ENCODE results near the gene CAMK1G. TPM values are rescaled to one million over a fixed set of nuclear protein-coding genes. Genes with fewer than 3 reads are reported as not detected.

Gene CAMK1G
- total RNA-seq, 1 donor from 2014 or later: not detected

DNA sequence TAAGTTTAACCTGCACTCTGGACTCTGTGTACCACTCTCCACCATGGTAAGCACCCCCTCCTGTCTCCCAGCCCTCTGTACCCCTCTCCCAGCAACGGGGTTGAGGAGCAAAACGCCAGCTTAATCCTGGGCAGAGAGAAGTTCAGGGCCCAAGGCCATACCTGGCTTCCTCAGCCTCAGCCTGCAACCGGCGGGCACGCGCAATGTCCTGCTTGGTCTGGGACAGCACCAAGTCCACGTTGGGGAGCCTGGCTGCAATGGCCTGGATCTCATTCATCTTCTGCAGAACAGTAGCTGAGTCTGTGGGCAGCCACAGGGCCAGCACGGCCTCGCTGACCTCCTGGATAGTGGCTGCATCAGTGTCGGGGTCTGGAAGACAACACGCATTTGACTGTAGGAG, 34.8 kb downstream of the CAMK1G start:
- intact Hi-C loops (cut with micrococcal nuclease): no loop called here

DNA sequence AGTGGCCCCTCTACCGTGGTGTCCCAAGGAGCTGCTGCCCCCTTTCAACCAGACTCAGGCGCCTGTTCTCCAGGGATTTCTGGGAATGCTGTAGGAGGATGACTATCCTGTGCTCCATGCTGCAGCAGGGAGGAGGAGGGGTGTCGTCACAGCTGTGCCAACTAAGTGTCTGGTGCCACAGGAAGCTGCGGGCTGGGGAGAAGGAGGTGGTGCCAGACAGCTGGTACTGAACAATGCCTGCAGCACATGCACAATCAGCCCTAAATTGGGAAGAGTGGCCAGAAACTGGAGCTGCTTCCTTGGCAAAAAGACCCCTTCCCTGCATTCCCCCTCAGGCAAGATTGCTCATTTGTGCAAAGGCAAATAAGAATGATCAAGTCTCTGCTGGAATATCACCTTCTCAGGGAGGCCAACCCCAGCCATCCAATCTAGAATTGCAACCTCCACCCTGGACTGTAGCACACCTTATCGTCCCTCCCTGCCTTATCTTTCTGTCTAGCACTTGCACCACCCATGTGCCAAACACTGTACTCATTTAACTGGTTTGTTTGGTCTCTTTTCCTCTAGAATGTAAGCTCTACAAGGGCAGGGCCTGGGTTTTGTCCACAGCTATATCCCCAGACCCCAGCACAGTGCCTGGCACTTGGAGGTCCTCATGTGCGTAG, 35.4 kb downstream of the CAMK1G start:
- intact Hi-C loops (cut with micrococcal nuclease): no loop called here

DNA sequence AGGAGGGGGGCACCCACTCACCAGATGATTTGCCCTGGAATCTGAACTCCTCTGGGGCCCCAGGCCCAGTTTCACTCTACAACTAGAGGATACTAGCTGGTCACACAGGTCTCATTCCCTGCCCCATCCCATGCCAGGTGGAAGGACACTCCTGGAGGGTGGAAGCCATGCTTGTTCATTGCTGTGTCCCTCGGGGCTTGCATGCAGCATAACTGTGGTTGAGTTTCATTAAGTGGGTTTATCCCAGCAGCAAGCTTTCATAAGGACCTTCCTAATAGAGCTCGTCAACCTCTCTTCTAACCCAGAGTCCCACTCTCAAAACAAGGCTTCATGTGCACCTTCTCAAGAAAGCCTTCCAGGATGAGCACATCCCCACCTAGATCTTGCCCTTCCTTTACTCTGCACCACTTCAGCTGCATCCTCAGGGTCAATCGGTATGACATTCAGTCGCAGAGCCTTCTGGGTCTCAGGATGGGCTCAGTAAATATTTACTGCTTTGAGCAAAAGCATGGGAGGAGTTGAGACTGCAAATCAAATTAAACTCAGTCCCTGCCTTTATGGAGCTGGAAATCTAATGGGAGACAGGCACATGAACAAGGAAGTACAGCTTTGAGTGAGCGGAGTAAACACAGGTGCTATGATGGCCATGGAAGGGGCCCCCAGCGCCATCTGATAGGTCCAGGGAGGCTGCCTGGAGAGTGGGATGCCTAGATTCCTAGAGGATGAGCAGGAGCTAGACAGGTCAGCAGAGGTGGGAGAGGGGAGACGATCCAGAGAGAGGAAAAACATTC, 36.4 kb downstream of the CAMK1G start:
- intact Hi-C loops (cut with micrococcal nuclease): no loop called here

DNA sequence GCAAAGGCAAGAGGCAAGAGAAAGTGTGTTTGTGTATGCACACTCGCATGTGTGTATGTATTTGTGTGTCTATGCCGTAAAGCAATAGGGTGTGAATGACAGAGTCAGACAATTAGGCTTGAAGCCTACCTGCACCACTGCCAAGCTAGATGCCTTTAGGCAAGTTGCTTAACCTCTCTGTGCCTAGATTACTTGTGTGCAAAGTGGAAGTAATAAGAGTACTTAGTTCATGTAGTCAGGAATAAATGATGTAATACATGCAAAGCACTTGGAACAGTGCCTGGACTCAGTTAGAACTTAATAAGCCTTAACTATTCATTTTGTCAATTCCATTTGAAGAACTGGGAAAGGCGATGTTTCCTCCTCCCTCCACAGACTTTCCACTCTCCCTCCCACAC, 37.0 kb downstream of the CAMK1G start:
- intact Hi-C loops (cut with micrococcal nuclease): no loop called here

DNA sequence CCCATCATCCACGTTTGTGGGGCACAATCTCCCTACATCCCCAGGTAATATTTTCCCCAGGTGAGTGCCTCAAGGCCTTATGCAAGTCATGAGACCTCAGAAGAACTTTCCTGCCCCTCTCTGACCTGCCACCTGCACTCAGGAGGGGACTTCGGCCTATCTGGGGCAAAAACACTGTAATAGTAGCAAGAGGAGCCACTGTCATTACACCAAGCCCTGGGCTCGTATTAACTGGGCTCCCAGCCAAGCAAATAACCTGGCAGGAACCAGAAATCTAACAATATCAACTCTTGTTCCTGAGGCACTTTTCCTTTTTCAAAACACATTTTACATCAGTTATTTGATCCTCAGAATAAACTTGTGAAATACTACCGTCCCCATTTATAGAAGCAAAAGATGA, 37.8 kb downstream of the CAMK1G start:
- intact Hi-C loops (cut with micrococcal nuclease): no loop called here

DNA sequence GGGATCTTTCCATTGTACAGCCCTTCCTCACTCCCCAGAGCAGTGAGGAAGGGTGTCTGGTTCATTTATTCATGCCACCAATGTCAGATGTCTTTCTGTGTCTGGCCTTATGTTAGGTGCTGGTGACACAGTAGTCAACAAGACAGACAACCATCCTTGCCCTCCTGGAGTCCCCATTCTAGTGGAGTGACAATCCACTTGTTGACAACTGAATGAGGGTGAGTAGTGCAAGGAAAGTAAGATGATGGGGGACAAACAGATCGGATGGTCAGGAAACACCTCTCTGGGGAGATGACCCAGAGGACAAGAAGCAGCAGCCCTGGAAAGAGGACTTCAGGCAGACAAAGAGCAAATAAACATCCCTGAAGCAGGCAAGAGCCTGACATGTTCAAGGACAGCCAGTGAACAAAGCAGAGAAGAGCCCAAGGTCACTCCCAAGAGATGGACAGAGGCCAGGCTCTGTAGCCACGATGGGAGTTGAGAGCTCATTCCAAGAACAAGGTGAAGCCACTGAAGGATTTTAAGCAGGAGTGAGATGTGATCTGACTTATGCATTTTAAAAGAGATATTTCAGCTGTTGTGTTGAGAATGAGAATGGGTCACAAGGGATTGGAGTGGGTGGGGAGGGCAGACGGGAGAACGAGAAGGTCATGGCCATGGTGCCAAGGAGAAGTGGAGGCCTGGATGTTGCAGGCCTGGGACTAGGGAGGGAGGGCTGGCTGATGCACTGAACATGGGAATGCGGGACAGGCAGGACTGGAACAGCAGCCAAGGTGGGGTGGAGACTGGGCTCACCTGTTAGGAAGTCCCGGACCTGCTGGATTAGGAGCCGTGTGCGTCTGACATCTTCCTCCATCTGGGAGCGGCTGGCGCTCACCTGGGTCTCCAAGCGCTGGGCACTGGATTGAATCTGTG, 38.5 kb downstream of the CAMK1G start:
- intact Hi-C loops (cut with micrococcal nuclease): no loop called here

DNA sequence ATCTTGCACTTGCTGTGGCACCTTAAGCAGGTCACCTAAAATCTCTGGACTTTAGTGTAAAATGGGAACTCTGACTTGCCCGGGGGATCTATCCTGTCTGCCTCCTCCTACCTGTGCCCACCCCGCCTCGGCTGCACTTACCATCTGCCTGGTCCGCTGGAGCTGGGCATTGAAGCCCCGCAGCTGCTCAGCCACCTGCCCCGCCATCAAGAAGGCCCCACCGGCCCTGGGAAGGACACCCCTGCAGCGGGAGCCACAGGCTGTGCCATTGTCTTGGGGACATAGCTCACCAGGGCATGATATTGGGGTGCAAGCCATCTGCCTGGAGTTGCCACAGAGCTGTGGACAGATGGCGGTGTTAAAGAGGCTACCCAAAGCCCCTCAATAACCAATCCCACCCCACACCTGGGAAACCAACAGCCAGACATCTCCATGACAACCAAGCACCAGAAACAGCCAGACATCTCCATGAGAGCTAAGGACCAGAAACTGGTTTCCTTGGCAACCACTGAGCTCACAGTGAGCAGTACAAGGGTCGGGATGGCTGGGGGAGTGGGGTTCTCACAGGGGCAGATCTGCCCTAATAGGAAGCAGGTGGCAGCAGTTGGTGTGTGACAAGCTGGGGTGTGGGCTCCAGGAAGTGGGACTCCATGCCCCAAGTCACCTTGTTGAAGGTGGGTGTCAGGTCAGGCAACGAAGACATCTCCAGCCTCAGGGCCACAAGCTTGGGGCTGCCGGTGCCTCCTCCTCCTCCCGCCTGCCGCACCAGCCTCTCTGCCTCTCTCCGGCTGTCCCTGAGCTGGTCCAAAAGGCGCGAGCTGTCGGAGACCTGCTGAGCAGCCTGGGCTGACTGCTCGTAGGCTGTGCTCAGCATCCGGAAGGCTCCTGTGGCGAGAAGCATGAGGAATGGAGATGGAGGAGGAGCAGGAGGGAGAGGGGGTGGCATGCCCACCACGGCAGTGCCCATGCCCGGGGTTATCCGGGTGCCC, 39.6 kb downstream of the CAMK1G start:
- intact Hi-C loops (cut with micrococcal nuclease): no loop called here

DNA sequence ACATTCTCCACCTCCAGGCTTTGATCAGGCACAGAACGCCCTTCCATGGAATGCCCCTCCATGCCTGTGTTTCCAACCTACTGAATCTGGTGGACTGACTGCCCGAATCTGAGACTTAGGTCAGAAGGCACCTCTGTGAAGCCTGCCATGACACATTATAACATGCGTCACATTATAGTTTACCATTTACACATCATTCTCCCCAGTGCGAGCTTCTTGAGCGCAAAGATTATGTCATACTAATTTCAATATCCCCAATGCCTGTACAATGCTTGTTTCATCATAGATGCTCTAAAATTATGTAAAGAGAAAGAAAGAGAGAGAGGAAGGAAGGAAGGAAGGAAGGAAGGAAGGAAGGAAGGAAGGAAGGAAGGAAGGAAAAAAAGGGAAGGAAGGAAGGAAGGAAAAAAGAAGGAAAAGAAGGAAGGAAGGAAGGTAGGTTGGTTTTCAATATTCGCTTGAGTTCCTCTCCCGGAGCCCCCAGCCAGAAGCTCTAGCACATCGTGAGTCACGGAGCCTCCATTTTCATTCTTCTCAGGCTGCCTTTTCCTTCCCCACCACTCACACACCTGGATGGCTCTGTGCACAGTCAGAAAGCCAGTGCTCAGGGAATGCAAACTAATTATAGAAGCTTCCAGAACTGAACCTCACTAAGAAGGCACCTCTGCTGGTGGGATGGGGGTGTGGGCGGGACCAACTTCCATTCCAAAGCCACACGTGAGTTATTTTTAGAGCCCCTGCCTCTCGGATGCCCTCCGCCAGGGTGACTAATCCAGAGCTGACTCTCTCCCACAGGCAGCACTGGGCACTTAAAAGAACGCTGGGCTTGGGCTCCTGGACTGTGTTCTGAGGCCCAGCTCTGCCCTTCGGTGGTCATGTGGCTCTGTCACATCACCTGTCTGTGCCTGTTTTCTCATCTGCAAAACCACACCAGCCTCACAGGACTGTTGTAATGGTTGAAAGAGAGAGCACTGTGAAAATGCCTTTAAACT, 41.3 kb downstream of the CAMK1G start:
- intact Hi-C loops (cut with micrococcal nuclease): no loop called here

DNA sequence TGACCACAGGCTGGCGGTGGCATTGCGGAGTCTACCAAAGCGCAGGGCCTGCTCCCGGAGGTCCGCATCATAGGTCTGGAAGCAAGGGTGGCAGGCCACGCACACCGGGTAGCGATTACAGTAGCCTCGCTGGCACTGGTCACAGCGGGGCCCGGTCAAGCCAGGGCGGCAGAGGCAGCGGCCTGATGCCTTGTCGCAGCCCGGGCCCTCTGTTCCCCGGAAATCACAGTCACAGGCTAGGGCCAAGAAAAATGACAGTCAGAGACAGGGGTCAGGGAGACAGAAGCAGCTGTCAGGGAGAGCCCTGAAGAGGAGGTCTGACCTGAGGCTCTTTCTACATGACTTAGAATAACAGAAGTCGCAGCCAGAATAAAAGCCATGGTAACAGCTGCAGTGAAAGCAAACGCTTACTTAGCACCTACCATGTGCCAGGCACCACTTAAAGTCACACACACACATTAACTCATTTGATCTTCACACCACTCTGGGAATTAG, 42.3 kb downstream of the CAMK1G start:
- intact Hi-C loops (cut with micrococcal nuclease): no loop called here

DNA sequence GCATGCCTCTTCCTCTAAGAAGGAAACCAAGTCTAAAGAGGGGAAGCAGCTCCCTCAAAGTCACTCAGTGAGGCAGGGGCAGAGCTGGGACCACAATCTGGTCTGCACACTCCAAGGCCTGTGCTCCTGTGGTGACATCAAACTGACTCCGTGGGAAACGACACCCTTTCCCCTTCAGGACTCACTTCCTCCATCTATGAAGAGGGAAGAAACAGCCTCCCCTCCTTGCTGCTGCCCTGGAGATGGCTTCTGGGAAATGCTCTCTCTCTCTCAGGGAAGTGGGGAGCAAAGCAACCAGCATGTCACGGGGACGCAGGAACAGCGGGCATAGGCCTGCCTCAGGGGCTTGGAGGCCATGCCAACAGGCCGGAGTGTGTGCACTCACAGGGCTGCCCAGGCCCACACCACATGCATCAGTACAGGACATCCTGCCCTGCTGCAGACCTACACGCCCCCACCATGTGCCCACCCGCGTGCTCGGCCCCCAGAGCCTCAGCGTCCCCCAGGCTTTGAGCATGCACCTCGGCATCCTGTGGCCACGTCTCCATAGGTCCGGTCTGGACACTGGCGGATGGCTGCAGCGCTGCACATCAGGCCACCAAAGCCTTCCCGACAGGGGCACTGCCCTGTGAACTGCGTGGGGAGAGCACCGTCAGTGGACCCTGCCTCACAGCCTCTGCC, 43.0 kb downstream of the CAMK1G start:
- intact Hi-C loops (cut with micrococcal nuclease): loop anchor here (1.0 kb wide), 6 partner anchors 19 to 121 kb away; no protein-coding TSS in a partner anchor

DNA sequence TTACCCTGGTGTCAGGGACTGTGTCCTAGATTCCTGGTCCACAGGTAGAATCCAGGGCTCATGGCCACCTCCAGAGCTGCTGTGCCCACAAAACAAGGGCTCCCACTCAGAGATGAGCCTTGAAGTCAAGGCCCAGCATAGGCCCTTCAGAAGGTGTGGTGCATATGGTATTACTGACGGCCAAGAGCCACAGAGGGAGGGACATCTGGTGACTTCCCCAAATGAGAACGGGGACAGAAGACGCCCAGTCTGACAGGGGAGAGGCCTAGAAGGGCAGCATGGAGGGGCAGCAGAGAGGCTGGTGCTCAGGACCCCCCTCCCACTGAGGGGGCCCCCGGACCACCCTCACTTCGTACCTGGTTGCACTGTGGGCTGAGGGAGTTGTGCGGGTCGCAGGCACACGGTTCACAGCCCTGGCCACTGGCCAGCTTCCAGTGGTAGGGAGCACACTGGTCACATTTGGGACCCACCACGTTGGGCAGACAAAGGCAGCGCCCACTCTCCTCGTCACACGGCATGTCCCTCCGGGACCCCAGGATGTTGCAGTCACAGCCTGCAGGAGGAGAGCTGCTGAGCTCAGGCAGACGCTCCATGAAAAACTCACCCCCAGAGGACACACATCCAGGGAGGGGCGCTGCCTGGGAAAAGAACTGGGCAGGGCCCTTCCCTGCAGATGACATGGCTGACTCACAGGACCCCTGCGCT, 43.7 kb downstream of the CAMK1G start:
- intact Hi-C loops (cut with micrococcal nuclease): loop anchor here (1.0 kb wide), 6 partner anchors 20 to 120 kb away; no protein-coding TSS in a partner anchor

DNA sequence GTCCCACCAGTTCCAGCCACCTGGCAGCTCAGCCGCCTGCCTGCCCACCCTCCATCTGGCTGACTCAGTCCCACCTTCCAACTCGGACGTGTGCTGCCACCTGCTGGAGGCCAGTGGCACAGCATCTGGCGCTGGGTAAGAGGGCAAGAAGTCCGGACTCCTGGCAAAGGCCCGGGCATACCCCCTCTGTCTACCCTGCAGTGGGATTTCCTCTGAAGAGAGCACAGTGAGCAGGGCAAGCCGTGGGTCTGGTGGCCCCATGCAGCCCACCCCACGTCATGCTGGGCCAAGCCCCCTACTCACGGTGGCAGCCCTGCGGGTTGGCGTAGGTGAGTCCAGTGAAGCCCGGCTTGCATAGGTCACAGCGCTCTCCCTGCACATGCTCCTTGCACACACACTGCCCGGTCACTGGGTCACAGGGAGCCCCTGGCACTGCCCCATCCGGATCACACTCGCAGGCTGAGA, 44.2 kb downstream of the CAMK1G start:
- intact Hi-C loops (cut with micrococcal nuclease): loop anchor here (1.0 to 2.0 kb wide), 7 partner anchors 20 to 120 kb away; no protein-coding TSS in a partner anchor

DNA sequence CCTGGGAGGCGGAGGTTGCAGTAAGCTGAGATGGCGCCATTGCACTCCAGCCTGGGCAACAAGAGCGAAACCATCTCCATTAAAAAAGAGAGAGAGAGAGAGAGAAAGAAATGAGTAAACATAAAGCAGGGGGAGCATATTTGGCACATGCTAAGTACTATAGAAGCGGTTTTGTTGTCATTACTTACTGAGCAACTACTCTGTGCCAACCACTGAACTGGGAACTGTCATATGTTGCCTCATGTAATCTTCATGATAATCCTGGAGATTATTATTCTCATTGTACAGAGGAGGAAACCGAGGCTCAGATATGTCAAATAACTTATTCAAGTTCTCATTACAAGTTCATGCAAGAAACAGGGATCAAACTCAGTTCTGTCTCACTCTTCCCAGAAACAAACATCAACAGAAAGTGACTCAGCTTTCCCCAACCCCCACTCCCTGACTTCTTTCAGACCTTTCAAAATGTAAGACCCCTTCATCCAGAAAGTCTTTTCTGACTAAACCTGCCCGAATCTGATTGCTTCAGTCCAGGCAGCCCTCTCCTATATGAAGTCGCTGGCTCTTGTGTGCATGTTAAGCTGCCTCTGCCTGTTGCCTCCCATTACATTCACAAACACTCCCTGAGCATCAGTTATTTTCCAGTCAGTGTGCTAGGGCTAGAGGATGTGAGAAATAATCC, 45.2 kb downstream of the CAMK1G start:
- intact Hi-C loops (cut with micrococcal nuclease): loop anchor here (2.0 kb wide), 1 partner anchor 22 kb away; no protein-coding TSS in a partner anchor

DNA sequence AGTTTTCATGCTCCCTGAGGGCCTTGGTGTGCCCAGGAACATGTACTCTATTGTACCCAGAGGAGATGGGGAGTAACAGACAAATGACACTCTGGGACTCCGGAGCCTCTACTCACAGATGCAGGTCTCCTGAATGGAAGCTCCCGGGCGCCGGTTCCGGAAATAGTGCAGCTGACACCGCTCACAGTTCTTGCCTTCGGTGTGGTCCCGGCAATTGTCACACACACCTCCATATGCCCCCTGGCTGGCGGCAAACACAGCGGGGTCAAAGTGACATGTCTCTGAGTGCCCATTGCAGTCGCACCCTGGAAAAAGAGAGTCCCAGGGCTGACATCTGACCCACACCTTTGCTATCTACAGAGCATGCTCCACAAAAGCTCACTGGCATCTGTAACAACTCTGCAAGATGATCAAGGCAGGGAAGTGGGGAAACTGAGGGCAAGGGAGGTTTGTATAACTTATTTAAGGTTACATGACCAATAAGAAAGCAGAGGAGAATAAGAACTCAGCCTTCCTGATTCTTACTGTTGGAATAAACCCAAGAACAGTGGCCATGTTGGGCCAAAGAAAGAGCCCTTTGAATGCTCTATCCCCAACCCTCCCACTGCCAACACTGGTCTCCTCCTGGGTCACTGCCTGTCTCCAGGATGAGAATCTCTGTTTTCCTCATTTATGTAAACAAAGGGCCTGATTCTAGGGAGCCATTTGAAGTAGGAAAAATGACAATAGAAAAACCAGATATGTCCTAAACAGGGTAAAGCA, 46.3 kb downstream of the CAMK1G start:
- intact Hi-C loops (cut with micrococcal nuclease): loop anchor here (2.0 kb wide), 1 partner anchor 21 kb away; no protein-coding TSS in a partner anchor

DNA sequence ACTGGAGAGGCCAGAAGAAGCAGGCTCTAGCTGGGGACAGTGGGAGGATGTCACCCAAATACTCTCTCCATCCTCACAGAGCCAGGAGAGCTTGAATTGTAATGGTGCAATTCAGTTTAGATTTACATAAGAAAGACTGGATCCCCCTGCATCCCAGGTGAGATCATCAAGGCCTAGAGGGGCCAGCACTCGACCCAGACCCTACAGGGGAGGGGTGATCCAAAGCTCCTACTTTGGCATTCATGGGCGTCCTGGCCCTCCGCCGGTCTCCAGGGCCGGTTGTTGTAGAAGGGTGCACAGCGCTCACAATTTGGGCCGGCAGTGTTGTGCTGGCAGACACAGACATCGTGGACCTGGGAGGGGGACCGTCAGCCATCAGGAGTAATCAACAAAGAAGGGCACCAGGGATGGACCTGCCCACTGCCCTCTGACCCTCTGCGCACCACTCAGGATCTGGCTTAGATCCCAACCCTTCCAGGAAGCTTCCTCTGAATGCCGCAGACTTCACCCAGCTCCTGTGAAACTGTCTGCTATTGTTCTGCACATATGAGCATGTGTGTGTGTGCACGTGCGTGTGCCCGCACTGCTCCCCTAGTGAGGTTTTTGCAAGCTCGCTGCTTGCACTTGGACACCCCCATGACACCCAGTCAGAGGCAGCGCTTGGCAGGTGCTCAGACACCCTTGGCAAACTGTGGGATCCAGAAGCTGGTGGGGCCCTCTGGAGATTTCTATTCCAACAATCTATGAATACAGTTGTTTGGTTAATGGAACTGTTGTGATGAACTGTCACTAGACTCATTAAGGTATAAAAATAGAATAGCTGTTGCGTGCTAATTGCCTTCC, 47.1 kb downstream of the CAMK1G start:
- intact Hi-C loops (cut with micrococcal nuclease): no loop called here

All from T-helper 1 cell treated with Interleukin-12 subunit alpha and Interleukin-12 subunit beta and Interleukin-4 antibody, amounts not matched to agents 30 ng/mL and 1 ng/mL, for 36 hours (primary cell).